Measurements from ENCODE around the gene FAM117B. TPM values are rescaled to one million over a fixed set of nuclear protein-coding genes. Genes with fewer than 3 reads are reported as not detected.

The FAM117B gene
- total RNA-seq, 6 experiments from 2014 or later, result 0.55 to 1.2 (median 0.87) TPM

DNA sequence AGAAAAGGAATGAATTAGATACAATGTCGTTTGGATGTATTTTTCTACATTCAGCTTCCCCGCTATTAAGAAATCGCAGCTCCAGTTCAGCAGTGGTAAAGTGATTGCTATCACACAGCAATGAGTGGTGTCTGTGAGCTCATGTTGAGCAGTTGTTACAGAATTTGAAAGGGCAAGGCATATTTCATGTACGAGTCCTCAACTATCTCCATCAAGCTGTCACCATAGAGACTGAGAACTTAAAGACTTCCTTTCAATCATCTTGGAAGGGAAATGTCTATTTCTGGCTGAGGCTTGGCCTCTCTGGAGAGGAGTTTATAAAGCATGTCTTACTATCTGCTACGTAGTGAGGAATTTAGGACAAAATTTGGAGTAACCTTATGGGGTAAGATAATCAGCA is 24.4 kb upstream of the FAM117B start:
- DNase-seq, result no peak
- TF ChIP-seq CTCF (IDR thresholded peaks at IDR 0.05), result no peak
- no peaks in the 10 kb centered on the region; the same call in none of the 2 replicates for H3K4me1 Mint-ChIP-seq (ENCODE audit: low read depth)
- H3K27me3 Mint-ChIP-seq (ENCODE audit: insufficient read depth), result peaks cover 11% of the 10 kb centered on the region
- H3K27ac Mint-ChIP-seq, result no peak overlapping the region
- H3K4me3 Mint-ChIP-seq, result no peak overlapping the region
- no peaks in the 10 kb centered on the region for H3K36me3 Mint-ChIP-seq (ENCODE audit: low read depth)
- no peaks in the 10 kb centered on the region for H3K9me3 Mint-ChIP-seq

GRCh38 chr2:202612145-202612544 is 22.6 kb upstream of the FAM117B start:
- H3K27me3 Mint-ChIP-seq (ENCODE audit: insufficient read depth), result peaks cover 11% of the 10 kb centered on the region
- no peaks in the 10 kb centered on the region for H3K9me3 Mint-ChIP-seq
- no peak for TF ChIP-seq CTCF (IDR thresholded peaks at IDR 0.05)
- DNase-seq, result no peak
- H3K36me3 Mint-ChIP-seq (ENCODE audit: low read depth), result no peaks in the 10 kb centered on the region
- no peak overlapping the region for H3K4me3 Mint-ChIP-seq
- H3K4me1 Mint-ChIP-seq (ENCODE audit: low read depth), result no peaks in the 10 kb centered on the region; the same call in none of the 2 replicates
- H3K27ac Mint-ChIP-seq, result no peak overlapping the region

GRCh38 chr2:202613479-202613878 is 21.3 kb upstream of the FAM117B start:
- no peak overlapping the region for H3K4me3 Mint-ChIP-seq
- no peaks in the 10 kb centered on the region; the same call in none of the 2 replicates for H3K4me1 Mint-ChIP-seq (ENCODE audit: low read depth)
- no peak for TF ChIP-seq CTCF (IDR thresholded peaks at IDR 0.05)
- no peak overlapping the region for H3K27ac Mint-ChIP-seq
- H3K9me3 Mint-ChIP-seq, result no peaks in the 10 kb centered on the region
- H3K36me3 Mint-ChIP-seq (ENCODE audit: low read depth), result no peaks in the 10 kb centered on the region
- H3K27me3 Mint-ChIP-seq (ENCODE audit: insufficient read depth), result peaks cover 11% of the 10 kb centered on the region
- DNase-seq, result no peak

DNA sequence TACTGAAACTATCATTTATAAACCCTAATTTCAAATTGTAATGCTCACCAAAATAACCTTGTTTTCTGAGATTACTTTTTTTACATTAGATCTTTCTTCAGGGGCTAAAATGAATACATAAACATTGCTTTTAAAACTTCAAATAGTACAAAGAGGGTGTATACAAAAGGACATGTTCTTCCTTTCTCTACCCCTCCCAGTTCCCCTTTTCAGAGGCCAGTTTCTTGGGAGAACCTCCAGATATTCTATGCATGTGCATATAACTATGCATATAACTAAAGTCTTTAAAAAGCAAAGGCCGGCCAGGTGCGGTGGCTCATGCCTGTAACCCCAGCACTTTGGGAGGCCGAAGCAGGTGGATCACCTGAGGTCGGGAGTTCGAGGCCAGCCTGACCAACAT is 10.6 kb upstream of the FAM117B start:
- no peaks in the 10 kb centered on the region; the same call in 1 of the 2 replicates for H3K9me3 Mint-ChIP-seq
- no peak overlapping the region for H3K4me3 Mint-ChIP-seq
- H3K4me1 Mint-ChIP-seq (ENCODE audit: low read depth), result no peaks in the 10 kb centered on the region
- no peak for DNase-seq
- H3K27ac Mint-ChIP-seq, result no peak overlapping the region
- no peaks in the 10 kb centered on the region; the same call in none of the 2 replicates for H3K27me3 Mint-ChIP-seq (ENCODE audit: insufficient read depth)
- TF ChIP-seq CTCF (IDR thresholded peaks at IDR 0.05), result no peak
- no peaks in the 10 kb centered on the region for H3K36me3 Mint-ChIP-seq (ENCODE audit: low read depth)

DNA sequence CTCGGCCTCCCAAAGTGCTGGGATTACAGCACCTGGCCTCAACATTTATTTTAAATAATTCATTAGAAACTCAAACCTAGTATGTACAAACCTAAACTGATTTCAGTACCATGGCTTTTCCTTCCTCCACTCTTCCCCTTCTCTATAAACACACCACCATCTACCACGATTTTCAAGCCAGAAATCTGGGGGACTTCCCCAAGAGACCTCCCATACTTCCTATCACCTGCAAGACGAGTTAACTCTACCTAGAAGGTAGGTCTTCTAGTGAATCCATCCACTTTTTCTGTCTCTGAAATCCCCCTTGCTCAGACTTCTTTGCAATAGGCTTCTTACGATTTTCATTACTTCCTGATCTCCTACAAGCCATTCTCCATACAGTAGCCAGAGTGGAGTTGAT is 7.7 kb upstream of the FAM117B start:
- no peak overlapping the region for H3K27ac Mint-ChIP-seq
- no peak overlapping the region for H3K4me3 Mint-ChIP-seq
- no peaks in the 10 kb centered on the region for H3K36me3 Mint-ChIP-seq (ENCODE audit: low read depth)
- TF ChIP-seq CTCF (IDR thresholded peaks at IDR 0.05), result no peak
- no peaks in the 10 kb centered on the region for H3K9me3 Mint-ChIP-seq
- no peak for DNase-seq
- H3K27me3 Mint-ChIP-seq (ENCODE audit: insufficient read depth), result no peaks in the 10 kb centered on the region; the same call in 1 of the 2 replicates
- no peaks in the 10 kb centered on the region for H3K4me1 Mint-ChIP-seq (ENCODE audit: low read depth)

Data from HFFc6 (cell line).